Astrocyte (in vitro differentiated cells and primary cell): Measurements from ENCODE around the gene KLRC4.

Experiments
- CTCF ChIP-seq: IDR thresholded peaks from 2 replicates; pipeline ENCODE4 v1.5.1; 2011; ENCODE audit warnings: low read depth, mild to moderate bottlenecking, inconsistent platforms, low read length, moderate library complexity; ENCODE audit not compliant: insufficient read depth
- EZH2 ChIP-seq: IDR thresholded peaks from 2 replicates; pipeline ENCODE4 v1.6.1; 2012; ENCODE audit warnings: mild to moderate bottlenecking, low read length, inconsistent platforms; ENCODE audit not compliant: insufficient read depth

DNA sequence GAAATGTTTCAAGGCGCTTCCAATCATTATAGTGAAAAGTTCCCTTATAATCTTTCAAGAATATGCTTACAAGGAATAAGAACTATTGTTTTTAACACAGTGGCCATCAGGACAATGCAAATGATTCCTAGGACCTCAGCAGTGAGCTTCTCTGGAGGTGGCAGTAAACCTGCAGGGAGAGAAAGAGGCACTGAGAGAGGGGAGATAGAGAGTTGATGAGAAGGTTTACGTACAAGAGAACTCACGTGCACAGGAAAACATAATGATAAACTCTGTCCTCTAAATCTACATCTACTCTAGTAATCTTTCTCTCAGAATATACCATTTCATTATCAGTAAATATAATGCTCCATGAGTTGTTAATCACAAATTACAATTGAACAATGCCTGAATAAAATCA lies 715 bp downstream of the KLRC4 start:
- TF ChIP-seq CTCF: no peak
- TF ChIP-seq EZH2: no peak
